HK-2 (cell line): ENCODE data around the gene NUP93.

Experiments used
- DNase-seq: peaks from one replicate; pipeline ENCODE4 v3.0.0-alpha.2; 2018; ENCODE audit not compliant: unreplicated experiment

Gene NUP93

GRCh38 chr16:56815721-56816120 lies 85.8 kb downstream of the NUP93 start:
- DNase-seq, result no peak

GRCh38 chr16:56817056-56817455 lies 87.1 kb downstream of the NUP93 start:
- DNase-seq, result no peak

- no peak for DNase-seq
Observed at GRCh38 chr16:56817938-56818337, 88.0 kb downstream of the NUP93 start.

DNA sequence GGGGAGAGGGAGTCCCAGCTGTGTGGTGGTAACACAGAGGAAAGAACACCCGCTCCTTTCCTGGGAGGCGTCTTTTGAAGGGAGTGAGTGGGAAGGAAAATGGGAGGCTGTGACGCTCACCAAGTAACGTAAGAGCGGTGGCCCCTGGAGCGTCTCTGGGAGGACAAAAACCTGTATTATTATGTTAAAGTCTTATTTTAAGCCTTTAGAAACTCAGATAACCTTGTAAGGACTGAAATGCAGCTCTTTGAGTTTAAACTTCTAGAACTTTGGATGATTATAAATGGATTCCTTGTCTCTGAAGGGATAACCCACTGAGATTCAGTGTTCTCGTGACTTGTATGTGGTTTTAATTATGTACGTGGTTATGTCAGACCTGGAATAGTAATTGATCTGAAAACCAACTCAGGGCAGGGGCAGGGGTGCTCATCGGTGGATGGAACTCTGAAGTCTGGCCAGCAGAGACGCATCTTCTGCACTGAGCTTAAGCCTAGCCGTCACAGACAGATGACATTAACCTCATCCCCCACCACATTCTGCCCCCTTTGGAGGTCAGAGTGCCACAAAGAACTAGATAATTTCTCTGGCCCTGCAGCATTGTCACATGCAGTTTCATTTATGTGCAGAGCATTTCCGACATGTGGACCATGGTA lies 93.3 kb downstream of the NUP93 start:
- DNase-seq, result no peak

DNA sequence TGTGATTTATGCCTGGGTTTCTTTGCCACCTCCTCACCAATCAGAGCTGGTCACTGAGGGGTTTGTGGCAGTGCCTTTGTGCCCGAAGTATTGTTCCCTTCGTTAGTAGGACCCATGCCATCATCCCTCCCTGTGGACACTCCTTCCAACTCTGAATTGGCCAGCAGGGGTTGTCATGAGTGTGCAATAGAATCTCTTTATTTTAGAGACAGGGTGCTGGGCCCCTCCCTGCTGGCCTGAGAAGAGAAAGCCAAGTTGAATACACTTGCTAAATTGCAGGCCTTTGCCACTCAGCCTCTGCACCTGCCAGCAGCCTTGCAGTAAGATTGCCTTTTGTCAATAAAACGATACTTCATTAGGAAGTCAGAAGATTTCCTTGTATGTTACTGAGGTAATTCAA lies 94.4 kb downstream of the NUP93 start:
- no peak for DNase-seq

DNA sequence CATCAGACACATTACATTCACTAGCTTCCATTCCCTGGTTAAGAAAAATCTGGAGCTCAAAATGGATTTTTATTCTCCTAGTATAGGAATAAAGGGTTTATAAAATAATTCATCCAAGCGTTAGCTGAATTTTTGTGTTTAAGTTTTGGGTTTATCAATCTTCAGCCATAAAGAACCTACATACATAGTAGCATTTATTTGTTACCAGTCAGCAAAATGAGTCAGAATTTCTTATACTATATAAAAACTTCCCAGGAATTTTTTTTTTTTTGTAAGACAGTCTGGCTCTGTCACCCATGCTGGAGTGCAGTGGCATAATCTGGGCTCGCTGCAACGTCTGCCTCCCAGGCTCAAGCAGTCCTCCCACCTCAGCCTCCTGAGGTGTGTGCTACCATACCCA lies 94.9 kb downstream of the NUP93 start:
- DNase-seq, result no peak

DNA sequence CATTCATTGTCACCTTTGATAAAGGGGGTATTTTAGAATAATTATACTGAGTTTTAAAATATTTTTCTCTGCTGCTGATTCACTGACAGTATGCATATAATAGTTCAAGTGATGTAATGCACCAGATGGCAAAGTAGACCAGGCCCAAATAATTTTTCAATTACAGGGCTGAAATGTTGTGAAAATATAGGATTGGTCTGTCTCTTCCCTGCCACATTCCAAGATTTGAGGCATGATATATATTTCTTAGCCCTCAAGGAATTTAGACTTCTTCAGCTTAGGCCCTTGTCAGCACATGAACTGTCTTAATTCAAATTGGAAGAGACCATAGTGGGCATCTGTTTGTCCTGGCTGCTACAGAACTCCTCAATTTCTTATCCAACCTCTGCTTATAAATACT lies 95.9 kb downstream of the NUP93 start:
- DNase-seq, result no peak

GRCh38 chr16:56828647-56829046 lies 98.7 kb downstream of the NUP93 start:
- no peak for DNase-seq

DNA sequence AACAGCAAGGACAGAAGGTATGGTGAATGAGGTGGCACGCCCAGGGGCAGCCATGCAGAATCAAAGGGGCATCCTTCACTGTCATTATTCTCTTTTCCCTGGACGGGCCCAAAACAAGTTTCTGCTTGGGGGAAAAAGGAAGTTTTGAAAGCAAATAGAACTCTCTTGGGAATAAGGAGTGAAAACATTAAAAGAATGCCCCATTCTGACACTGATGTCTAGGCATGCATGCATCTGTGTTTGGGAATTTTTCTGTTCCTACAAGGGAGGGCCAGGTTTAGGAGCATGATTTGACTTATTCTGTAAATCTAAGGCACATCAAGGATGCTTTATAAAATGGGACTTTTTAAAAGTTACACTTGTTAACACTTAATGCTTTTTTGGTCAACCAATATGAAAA lies 100.7 kb downstream of the NUP93 start:
- DNase-seq, result no peak

- DNase-seq, result no peak
Observed at GRCh38 chr16:56832768-56833167, 102.8 kb downstream of the NUP93 start.

DNA sequence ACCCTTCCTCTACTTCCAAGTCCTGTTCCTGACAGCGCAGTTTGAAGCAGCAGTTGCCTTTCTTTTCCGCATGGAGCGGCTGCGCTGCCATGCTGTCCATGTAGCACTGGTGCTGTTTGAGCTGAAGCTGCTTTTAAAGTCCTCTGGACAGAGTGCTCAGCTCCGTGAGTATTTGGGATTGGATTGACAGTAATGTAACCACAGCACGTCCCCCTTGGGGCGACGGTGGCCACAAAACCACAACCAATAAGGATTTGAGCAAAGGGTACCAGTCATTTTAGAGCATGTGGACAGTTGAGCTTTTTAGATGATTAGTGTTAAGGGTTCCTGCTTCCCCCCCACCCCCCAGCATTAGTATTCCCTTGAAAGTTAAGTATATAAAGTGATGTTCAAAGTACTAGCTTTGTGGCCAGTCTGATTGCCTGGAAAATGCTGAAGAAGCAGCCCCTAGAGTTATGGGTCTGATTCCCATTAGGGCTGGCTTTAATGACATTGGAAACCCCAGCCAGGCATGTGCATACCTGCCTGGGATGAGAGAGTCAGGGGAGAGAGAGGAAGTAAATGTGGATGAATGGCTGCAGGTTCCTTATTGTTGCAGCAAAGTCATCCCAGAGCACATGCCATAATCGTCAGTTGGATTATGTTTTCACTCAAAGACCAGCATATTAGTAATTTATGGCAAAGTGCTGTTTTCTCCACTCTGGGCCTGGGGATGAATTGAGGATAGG lies 103.5 kb downstream of the NUP93 start:
- DNase-seq, result no peak

DNA sequence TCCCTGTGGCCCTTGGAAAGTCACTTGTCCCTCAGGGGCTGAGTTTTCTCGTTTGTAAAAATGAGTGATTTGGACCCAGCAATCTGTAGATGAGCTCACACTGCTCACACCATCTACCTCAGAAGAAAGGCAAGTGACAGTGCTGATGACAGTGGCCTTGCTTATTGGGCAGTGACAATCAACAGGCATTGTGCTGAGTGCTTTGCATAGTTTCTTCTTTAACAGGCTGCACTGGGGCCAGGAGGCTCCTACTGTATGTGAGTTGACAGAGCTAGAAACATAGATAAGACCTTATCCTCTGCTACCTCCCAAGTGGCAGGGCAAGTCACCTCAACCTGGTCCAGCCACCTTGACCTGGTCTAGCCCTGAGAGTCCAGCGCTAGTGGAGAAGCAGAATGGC lies 105.4 kb downstream of the NUP93 start:
- no peak for DNase-seq

DNA sequence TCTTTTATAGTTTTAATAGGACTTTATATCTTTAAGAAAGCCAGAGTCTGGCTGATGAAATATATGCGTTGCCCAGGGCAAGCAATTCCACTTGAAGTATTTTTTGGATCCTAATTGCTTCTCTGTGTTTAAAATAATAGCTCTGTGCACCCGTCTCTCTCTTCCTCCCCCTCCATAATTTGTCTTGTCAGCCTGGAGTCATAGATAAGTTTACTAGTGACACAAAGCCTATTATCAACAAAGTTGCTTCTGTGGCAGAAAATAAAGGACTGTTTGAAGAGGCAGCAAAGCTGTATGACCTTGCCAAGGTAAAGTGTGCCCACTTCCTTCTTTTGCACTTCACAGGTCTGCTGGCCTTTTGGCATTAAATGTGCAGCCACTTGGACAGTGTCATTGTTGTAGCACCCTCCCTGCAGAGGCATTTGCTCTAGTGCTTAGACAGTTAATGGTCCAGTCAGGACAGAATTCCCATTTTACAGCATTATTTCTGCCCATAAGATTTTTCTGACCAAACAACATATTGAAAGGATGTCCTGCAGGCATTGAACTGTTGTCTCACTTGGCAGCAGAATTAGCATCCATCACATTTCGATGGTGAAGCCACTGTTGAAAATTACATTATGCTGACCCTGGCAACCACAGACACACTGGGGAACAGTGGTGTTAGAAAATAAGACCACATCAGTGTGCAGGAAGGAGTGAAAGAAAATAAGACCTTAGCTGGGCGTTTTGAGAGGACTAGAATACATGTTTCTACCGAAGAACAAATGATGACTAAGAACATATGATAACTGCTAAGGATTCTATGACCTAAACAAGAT lies 106.7 kb downstream of the NUP93 start:
- DNase-seq, result no peak

DNA sequence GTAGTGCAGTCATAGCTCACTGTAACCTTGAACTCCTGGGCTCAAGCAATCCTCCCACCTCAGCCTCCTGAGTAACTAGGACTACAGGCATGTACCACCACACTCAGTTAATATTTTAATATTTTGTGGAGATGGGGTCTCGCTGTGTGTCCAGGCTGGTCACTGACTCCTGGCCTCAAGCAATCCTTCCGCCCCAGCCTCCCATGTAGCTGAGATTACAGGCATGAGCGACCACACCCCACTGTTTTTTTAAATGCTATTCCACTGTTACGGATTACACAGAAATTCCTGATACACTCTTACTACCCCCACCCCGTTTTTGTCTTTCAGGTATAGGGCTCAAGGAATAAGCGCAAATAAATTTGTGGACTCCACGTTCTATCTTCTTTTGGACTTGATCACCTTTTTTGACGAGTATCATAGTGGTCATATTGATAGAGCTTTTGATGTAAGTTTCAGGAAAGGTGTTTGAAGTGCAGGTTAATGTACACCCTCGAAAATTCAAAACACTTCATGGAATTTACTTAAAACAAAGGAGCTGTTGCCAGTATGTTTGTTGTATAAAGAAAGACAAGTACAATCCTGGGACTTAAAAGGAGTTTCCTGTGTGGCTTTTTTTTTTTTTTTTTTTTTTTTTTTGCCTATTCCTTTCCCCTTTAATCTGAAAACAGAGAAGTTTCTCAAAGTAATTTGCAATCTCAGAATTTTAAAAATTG lies 108.9 kb downstream of the NUP93 start:
- DNase-seq, result no peak

GRCh38 chr16:56841233-56841632 lies 111.3 kb downstream of the NUP93 start:
- DNase-seq, result no peak

- DNase-seq, result no peak
Observed at GRCh38 chr16:56841659-56842058, 111.7 kb downstream of the NUP93 start.

GRCh38 chr16:56842133-56842532 lies 112.2 kb downstream of the NUP93 start:
- DNase-seq, result no peak

DNA sequence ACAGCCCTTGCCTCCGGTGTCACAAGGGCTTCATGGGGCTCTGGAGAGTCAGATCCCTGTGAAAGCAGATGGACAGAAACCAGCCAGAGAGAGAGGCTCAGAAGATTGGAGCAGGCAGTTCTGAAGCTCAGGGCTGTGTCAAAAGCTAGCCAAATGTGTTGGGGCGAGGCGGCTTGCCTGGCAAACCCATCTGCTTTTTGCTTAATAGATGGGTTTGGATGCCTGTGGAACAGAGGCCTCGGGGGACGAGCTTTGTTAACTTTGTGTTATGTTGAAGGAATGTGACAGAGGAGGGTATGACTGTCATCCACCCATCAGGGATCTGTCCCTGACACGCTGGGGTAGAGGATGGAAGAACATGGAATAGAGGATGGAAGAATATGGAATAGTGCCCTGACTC lies 114.1 kb downstream of the NUP93 start:
- no peak for DNase-seq

GRCh38 chr16:56847173-56847910 lies 117.4 kb downstream of the NUP93 start:
- DNase-seq, result no peak

DNA sequence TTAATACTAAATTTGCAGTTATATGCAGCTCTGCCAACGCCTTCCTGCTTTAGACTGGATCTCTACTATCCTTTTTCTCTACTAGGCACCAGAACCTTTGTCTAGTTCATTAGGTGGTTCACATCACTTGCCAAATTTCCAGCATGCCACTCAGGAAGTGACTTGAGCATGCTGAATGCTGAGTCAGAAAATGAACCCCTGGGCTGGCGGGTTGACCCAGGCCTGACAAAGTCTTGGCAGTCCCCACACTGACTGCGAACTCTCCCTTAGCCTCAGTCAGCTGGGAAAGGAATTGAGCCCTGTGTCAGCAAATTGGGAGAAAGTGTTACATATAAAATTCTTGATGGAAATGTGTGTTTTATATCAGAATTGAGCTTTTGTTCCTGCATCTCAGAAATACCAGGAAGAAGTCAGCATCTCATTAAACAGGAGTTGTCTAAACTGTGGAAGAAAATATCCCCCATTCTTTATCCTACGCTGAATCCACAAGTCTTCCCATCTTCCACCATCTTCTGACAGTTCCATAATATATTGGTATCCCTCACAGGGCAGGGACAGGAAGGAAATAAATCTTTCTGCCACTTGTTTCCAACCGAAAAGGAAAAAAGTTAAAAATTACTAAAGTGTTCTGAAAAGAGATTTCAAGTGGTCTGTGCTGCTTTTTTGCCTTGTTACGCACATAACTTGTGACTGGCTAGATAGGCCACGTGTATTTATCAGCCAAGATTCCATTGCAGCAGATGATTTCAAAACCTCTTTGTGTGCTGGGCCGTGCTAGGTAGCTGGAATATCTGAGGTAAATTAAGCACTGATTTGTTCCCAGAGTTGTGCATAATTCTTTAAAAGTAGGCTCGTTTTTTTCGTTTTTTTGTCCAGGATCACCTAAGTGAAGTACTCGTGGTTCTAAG lies 118.4 kb downstream of the NUP93 start:
- peak; percentile 66 for DNase-seq
